Dermis microvascular lymphatic vessel endothelial cell (primary cell): ENCODE data around the gene FUBP1. TPM values are rescaled to one million over a fixed set of nuclear protein-coding genes. Genes with fewer than 3 reads are reported as not detected.
"Not testable (repeated sequence)": the region's sequence is repeated elsewhere in the genome, so short reads cannot be mapped to it uniquely, and the experiment has no call there.

Source experiments
- DNase-seq, 2 donors: peaks; one replicate each; pipeline versions ENCODE4 v3.0.0 to v3.0.0-alpha.2; 2010; ENCODE audit warnings: low read depth in 2 of 2
- total RNA-seq: library from RNA; depleted of rRNA; stranded (reverse); fragments of >200 nt; gene quantifications from 2 replicates; pipeline ENCODE4 v1.2.1, GENCODE V29; 2014

Gene FUBP1
- total RNA-seq, 1 donor from 2014 or later: 109 TPM

- peak; percentile 11 to 78 for DNase-seq
These were observed 29.9 kb downstream of the FUBP1 start for GRCh38 chr1:77948841-77949424.

- no peak for DNase-seq
These were observed 33.5 kb downstream of the FUBP1 start for GRCh38 chr1:77945345-77945744.

GRCh38 chr1:77942400-77943140, 36.3 kb downstream of the FUBP1 start:
- no peak for DNase-seq

GRCh38 chr1:77940921-77941570, 37.8 kb downstream of the FUBP1 start:
- no peak for DNase-seq

- no peak for DNase-seq
These were observed 40.2 kb downstream of the FUBP1 start for GRCh38 chr1:77938651-77939050.

- peak in 1 of 2 donors; percentile 32 for DNase-seq
These were observed 49.1 kb downstream of the FUBP1 start for GRCh38 chr1:77929806-77930205.

- DNase-seq: no peak
These were observed 51.5 kb downstream of the FUBP1 start for GRCh38 chr1:77927414-77927813.

GRCh38 chr1:77926561-77927357, 52.1 kb downstream of the FUBP1 start:
- no peak for DNase-seq

GRCh38 chr1:77925956-77926355, 52.9 kb downstream of the FUBP1 start:
- DNase-seq: no peak

GRCh38 chr1:77925518-77925917, 53.4 kb downstream of the FUBP1 start:
- DNase-seq: no peak

GRCh38 chr1:77918918-77919317, 60.0 kb downstream of the FUBP1 start:
- not testable (repeated sequence) for DNase-seq

- no peak for DNase-seq
These were observed 68.8 kb downstream of the FUBP1 start for GRCh38 chr1:77910116-77910515.

- no peak for DNase-seq
These were observed 72.2 kb downstream of the FUBP1 start for GRCh38 chr1:77906624-77907023.

GRCh38 chr1:77906019-77906545, 72.8 kb downstream of the FUBP1 start:
- no peak for DNase-seq

GRCh38 chr1:77905603-77906002, 73.3 kb downstream of the FUBP1 start:
- DNase-seq: no peak

- DNase-seq: peak; percentile 65 to 79
These were observed 78.1 kb downstream of the FUBP1 start for GRCh38 chr1:77900687-77901293.

GRCh38 chr1:77899647-77900320, 79.1 kb downstream of the FUBP1 start:
- peak in 1 of 2 donors; percentile 38 for DNase-seq
